ENCODE data around the gene TAF3.

DNA sequence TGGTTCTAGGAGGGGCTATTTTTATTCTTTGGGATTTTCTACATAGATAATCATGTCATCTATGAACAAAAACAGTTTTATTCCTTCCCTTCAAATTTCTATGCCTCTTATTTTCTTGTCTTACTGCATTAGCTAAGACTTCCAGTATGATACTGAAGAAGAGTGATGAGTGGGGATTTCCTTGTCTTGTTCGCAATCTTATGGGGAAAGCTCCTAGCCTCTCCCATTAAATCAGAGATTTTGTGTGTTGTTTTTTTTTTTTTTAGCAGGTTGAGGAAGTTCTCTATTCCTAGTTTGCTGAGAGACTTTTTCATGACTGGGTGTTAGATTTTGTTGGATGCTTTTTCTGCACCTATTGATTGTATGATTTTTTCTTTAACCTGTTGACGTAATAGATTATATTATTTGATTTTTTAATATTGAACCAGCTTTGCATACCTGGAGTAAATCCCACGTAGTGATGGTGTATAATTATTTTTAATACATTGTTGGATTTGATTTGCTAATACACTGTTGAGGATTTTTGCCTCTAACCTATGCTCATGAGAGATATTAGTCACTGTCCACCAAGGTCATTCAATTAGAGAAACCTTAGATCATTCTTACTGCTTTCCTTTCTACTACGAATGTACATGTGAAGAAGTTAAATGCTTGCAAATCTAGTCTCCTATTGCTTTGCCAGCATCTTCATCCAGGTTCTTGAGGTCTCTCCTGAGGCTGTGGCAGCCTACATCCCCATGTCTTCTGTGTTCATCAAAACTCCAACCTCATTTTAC, 23.9 kb upstream of the TAF3 start:
- TF ChIP-seq ZNF239 (tag by site-specific recombination; IDR thresholded peaks at IDR 0.05) (no peak), BCL11A (tag by site-specific recombination; IDR thresholded peaks at IDR 0.05; ENCODE audit: low read depth) (no peak), GFI1B (tag by site-specific recombination; IDR thresholded peaks at IDR 0.05) (no peak), ZNF223 (tag by site-specific recombination; IDR thresholded peaks at IDR 0.05) (no peak), ZNF677 (tag by site-specific recombination; IDR thresholded peaks at IDR 0.05) (no peak), ZNF23 (tag by site-specific recombination; IDR thresholded peaks at IDR 0.05; ENCODE audit: borderline replicate concordance) (no peak), ZNF654 (tag by site-specific recombination; IDR thresholded peaks at IDR 0.05; ENCODE audit: low read depth) (no peak), MZF1 (tag by site-specific recombination; IDR thresholded peaks at IDR 0.05; ENCODE audit: borderline replicate concordance) (no peak), KLF16 (tag by site-specific recombination; IDR thresholded peaks at IDR 0.05) (no peak), ZNF202 (tag by site-specific recombination; IDR thresholded peaks at IDR 0.05; ENCODE audit: borderline replicate concordance) (no peak), ZNF670 (tag by site-specific recombination; IDR thresholded peaks at IDR 0.05; ENCODE audit: low read depth) (no peak)
- TF ChIP-seq, protein P1, sequence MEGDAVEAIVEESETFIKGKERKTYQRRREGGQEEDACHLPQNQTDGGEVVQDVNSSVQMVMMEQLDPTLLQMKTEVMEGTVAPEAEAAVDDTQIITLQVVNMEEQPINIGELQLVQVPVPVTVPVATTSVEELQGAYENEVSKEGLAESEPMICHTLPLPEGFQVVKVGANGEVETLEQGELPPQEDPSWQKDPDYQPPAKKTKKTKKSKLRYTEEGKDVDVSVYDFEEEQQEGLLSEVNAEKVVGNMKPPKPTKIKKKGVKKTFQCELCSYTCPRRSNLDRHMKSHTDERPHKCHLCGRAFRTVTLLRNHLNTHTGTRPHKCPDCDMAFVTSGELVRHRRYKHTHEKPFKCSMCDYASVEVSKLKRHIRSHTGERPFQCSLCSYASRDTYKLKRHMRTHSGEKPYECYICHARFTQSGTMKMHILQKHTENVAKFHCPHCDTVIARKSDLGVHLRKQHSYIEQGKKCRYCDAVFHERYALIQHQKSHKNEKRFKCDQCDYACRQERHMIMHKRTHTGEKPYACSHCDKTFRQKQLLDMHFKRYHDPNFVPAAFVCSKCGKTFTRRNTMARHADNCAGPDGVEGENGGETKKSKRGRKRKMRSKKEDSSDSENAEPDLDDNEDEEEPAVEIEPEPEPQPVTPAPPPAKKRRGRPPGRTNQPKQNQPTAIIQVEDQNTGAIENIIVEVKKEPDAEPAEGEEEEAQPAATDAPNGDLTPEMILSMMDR (tag by site-specific recombination; IDR thresholded peaks at IDR 0.05), result no peak
- TF ChIP-seq, protein P2, sequence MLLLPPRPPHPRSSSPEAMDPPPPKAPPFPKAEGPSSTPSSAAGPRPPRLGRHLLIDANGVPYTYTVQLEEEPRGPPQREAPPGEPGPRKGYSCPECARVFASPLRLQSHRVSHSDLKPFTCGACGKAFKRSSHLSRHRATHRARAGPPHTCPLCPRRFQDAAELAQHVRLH (tag by site-specific recombination; IDR thresholded peaks at IDR 0.05), result no peak
- TF ChIP-seq, protein P3, sequence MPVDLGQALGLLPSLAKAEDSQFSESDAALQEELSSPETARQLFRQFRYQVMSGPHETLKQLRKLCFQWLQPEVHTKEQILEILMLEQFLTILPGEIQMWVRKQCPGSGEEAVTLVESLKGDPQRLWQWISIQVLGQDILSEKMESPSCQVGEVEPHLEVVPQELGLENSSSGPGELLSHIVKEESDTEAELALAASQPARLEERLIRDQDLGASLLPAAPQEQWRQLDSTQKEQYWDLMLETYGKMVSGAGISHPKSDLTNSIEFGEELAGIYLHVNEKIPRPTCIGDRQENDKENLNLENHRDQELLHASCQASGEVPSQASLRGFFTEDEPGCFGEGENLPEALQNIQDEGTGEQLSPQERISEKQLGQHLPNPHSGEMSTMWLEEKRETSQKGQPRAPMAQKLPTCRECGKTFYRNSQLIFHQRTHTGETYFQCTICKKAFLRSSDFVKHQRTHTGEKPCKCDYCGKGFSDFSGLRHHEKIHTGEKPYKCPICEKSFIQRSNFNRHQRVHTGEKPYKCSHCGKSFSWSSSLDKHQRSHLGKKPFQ (tag by site-specific recombination; IDR thresholded peaks at IDR 0.05), result no peak

Measured in HEK293 (cell line).